22Rv1 (cell line): ENCODE data around the gene RAB20.

Experiments
- CTCF ChIP-seq: fragments of 450-650 bp; IDR thresholded peaks from 2 replicates; pipeline ENCODE4 v1.5.1; 2017; ENCODE audit warnings: mild to moderate bottlenecking
- ZFX ChIP-seq: fragments of 450-650 bp; IDR thresholded peaks from 2 replicates; pipeline ENCODE4 v1.6.1; 2017; ENCODE audit warnings: antibody characterized with exemption, borderline replicate concordance

- TF ChIP-seq CTCF, result no peak
- no peak for TF ChIP-seq ZFX
Measured at GRCh38 chr13:110484290-110485048, 77.1 kb downstream of the RAB20 start.
